ENCODE measurements around the gene MAGED2.
"Not testable (repeated sequence)": the region's sequence is repeated elsewhere in the genome, so short reads cannot be mapped to it uniquely, and the experiment has no call there.

Gene MAGED2

GRCh38 chrX:54807524-54808108 is at the start of gene MAGED2:
MAGED2 (plus strand) TSS chrX:54807745; CDS start chrX:54809332, 1,587 bp downstream.
- in situ Hi-C loops (cut with MboI; ENCODE audit: low sequenced_read_pairs) = no loop called here

GRCh38 chrX:54758114-54759055 is 49.2 kb upstream of the MAGED2 start:
- in situ Hi-C loops (cut with MboI; ENCODE audit: low sequenced_read_pairs) = no loop called here

- in situ Hi-C loops (cut with MboI; ENCODE audit: low sequenced_read_pairs) = not testable (repeated sequence)
Observed at GRCh38 chrX:54774391-54775094, 33.0 kb upstream of the MAGED2 start.

GRCh38 chrX:54776061-54776460 is 31.5 kb upstream of the MAGED2 start:
- in situ Hi-C loops (cut with MboI; ENCODE audit: low sequenced_read_pairs) = no loop called here

GRCh38 chrX:54776987-54777672 is 30.4 kb upstream of the MAGED2 start:
- in situ Hi-C loops (cut with MboI; ENCODE audit: low sequenced_read_pairs) = no loop called here

- in situ Hi-C loops (cut with MboI; ENCODE audit: low sequenced_read_pairs) = no loop called here
Observed at GRCh38 chrX:54785901-54786300, 21.6 kb upstream of the MAGED2 start.

GRCh38 chrX:54786967-54787366 is 20.6 kb upstream of the MAGED2 start:
- in situ Hi-C loops (cut with MboI; ENCODE audit: low sequenced_read_pairs) = no loop called here

GRCh38 chrX:54788446-54788845 is 19.1 kb upstream of the MAGED2 start:
- in situ Hi-C loops (cut with MboI; ENCODE audit: low sequenced_read_pairs) = no loop called here

GRCh38 chrX:54789405-54789804 is 18.1 kb upstream of the MAGED2 start:
- in situ Hi-C loops (cut with MboI; ENCODE audit: low sequenced_read_pairs) = not testable (repeated sequence)

GRCh38 chrX:54794028-54794427 is 13.5 kb upstream of the MAGED2 start:
- in situ Hi-C loops (cut with MboI; ENCODE audit: low sequenced_read_pairs) = no loop called here

- in situ Hi-C loops (cut with MboI; ENCODE audit: low sequenced_read_pairs) = no loop called here
Observed at GRCh38 chrX:54794795-54795194, 12.8 kb upstream of the MAGED2 start.

- in situ Hi-C loops (cut with MboI; ENCODE audit: low sequenced_read_pairs) = no loop called here
Observed at GRCh38 chrX:54798137-54798536, 9.4 kb upstream of the MAGED2 start, which contains the start of gene ITIH6. ITIH6 (minus strand) TSS chrX:54798255; CDS start chrX:54798210, 45 bp downstream.

- in situ Hi-C loops (cut with MboI; ENCODE audit: low sequenced_read_pairs) = no loop called here
Observed at GRCh38 chrX:54799046-54799445, 8.5 kb upstream of the MAGED2 start.

GRCh38 chrX:54808109-54808604 is 612 bp downstream of the MAGED2 start:
- in situ Hi-C loops (cut with MboI; ENCODE audit: low sequenced_read_pairs) = no loop called here

GRCh38 chrX:54808605-54809483 is 1.3 kb downstream of the MAGED2 start:
- in situ Hi-C loops (cut with MboI; ENCODE audit: low sequenced_read_pairs) = no loop called here

- in situ Hi-C loops (cut with MboI; ENCODE audit: low sequenced_read_pairs) = no loop called here
Observed at GRCh38 chrX:54810532-54810931, 3.0 kb downstream of the MAGED2 start.

- in situ Hi-C loops (cut with MboI; ENCODE audit: low sequenced_read_pairs) = no loop called here
Observed at GRCh38 chrX:54811301-54811885, 3.8 kb downstream of the MAGED2 start.

- in situ Hi-C loops (cut with MboI; ENCODE audit: low sequenced_read_pairs) = no loop called here
Observed at GRCh38 chrX:54812306-54812705, 4.8 kb downstream of the MAGED2 start.

GRCh38 chrX:54817220-54817820 is 9.8 kb downstream of the MAGED2 start:
- in situ Hi-C loops (cut with MboI; ENCODE audit: low sequenced_read_pairs) = no loop called here
